NCI-H69 (cell line): ENCODE measurements around the gene LRRC26.

Source experiments
- DNase-seq: peaks from one replicate; lab custom pipeline; 2025; lab: John Stamatoyannopoulos, UW

LRRC26 gene

GRCh38 chr9:137169896-137170358 is at the start of gene LRRC26:
Gene LRRC26 (minus strand): TSS chr9:137170051. CDS start chr9:137169943, 108 bp downstream.
- DNase-seq: no peak

GRCh38 chr9:137218754-137219271 is 49.0 kb upstream of the LRRC26 start:
- DNase-seq: peak; percentile 46

GRCh38 chr9:137218212-137218753 is 48.4 kb upstream of the LRRC26 start:
- DNase-seq: no peak

- peak; percentile 77 for DNase-seq
Measured at GRCh38 chr9:137217276-137218211, 47.7 kb upstream of the LRRC26 start.

GRCh38 chr9:137216188-137216965 is 46.5 kb upstream of the LRRC26 start:
- no peak for DNase-seq

- DNase-seq: no peak
Measured at GRCh38 chr9:137215196-137215986, 45.5 kb upstream of the LRRC26 start.

GRCh38 chr9:137214620-137215019 is 44.8 kb upstream of the LRRC26 start:
- DNase-seq: no peak

- no peak for DNase-seq
Measured at GRCh38 chr9:137213160-137214060, 43.6 kb upstream of the LRRC26 start.

GRCh38 chr9:137212520-137212919 is 42.7 kb upstream of the LRRC26 start:
- no peak for DNase-seq

- no peak for DNase-seq
Measured at GRCh38 chr9:137211532-137211931, 41.7 kb upstream of the LRRC26 start.

GRCh38 chr9:137206602-137207001 is 36.8 kb upstream of the LRRC26 start:
- DNase-seq: no peak

- peak; percentile 92 for DNase-seq
Measured at GRCh38 chr9:137205126-137206069, 35.5 kb upstream of the LRRC26 start, which contains the start of the genes NDOR1 and TMEM203. Gene NDOR1 (plus strand): TSS chr9:137205700. CDS start chr9:137205778, 78 bp downstream. Gene TMEM203 (minus strand): TSS chr9:137205648. CDS start chr9:137205414, 234 bp downstream.

- no peak for DNase-seq
Measured at GRCh38 chr9:137204731-137205125, 34.9 kb upstream of the LRRC26 start.

- DNase-seq: no peak
Measured at GRCh38 chr9:137202966-137203365, 33.1 kb upstream of the LRRC26 start.

- DNase-seq: no peak
Measured at GRCh38 chr9:137201205-137201868, 31.5 kb upstream of the LRRC26 start.

GRCh38 chr9:137200311-137201204 is 30.7 kb upstream of the LRRC26 start, which contains the start of gene TPRN:
Gene TPRN (minus strand): TSS chr9:137200741. CDS start chr9:137200711, 30 bp downstream.
- peak; percentile 100 for DNase-seq
